GM23248 (cell line): ENCODE measurements around the gene QSOX1. TPM values are rescaled to one million over a fixed set of nuclear protein-coding genes. Genes with fewer than 3 reads are reported as not detected.

ENCODE experiments used
- DNase-seq: peaks from one replicate; pipeline ENCODE4 v3.0.0-alpha.2; 2015
- H2AFZ ChIP-seq: fragments of 200-600 bp; sonication (generic); 2 replicates; pipeline ENCODE4 v1.6.1; 2016; ENCODE audit warnings: antibody characterized with exemption
- H3F3A ChIP-seq: fragments of 200-600 bp; sonication (generic); 2 replicates; pipeline ENCODE4 v1.6.1; 2016; ENCODE audit warnings: mild to moderate bottlenecking, antibody characterized with exemption, mixed run types; ENCODE audit not compliant: insufficient read depth
- H3K27ac ChIP-seq: fragments of 200-600 bp; sonication (generic); 2 replicates; pipeline ENCODE4 v1.5.1; 2016; ENCODE audit warnings: mild to moderate bottlenecking
- H3K27me3 ChIP-seq: fragments of 200-600 bp; sonication (generic); replicated peaks from 2 replicates; pipeline ENCODE4 v1.6.1; 2016; ENCODE audit warnings: mild to moderate bottlenecking; ENCODE audit not compliant: insufficient read depth
- H3K36me3 ChIP-seq: fragments of 200-600 bp; sonication (generic); 2 replicates; pipeline ENCODE4 v1.6.1; 2016; ENCODE audit warnings: low read depth, mild to moderate bottlenecking
- H3K4me1 ChIP-seq: fragments of 200-600 bp; sonication (generic); 2 replicates; pipeline ENCODE4 v1.6.1; 2016; ENCODE audit warnings: mild to moderate bottlenecking; ENCODE audit not compliant: insufficient read depth
- H3K4me2 ChIP-seq: fragments of 200-600 bp; sonication (generic); one replicate; pipeline ENCODE4 v1.6.1; 2016; ENCODE audit warnings: mild to moderate bottlenecking; ENCODE audit not compliant: unreplicated experiment
- H3K4me3 ChIP-seq: fragments of 200-600 bp; sonication (generic); 2 replicates; pipeline ENCODE4 v1.5.1; 2016; ENCODE audit warnings: mild to moderate bottlenecking
- H3K79me2 ChIP-seq: fragments of 200-600 bp; sonication (generic); 2 replicates; pipeline ENCODE4 v1.6.1; 2016; ENCODE audit warnings: mild to moderate bottlenecking; ENCODE audit not compliant: insufficient read depth
- H3K9ac ChIP-seq: fragments of 200-600 bp; sonication (generic); 2 replicates; pipeline ENCODE4 v1.6.1; 2016; ENCODE audit warnings: mild to moderate bottlenecking
- H3K9me2 ChIP-seq: fragments of 200-600 bp; sonication (generic); 2 replicates; pipeline ENCODE4 v1.6.1; 2016; ENCODE audit warnings: mixed run types, mild to moderate bottlenecking, moderate library complexity; ENCODE audit not compliant: insufficient read depth
- H3K9me3 ChIP-seq: fragments of 200-600 bp; sonication (generic); one replicate; pipeline ENCODE4 v1.6.1; 2017; ENCODE audit warnings: low read depth
- H4K20me1 ChIP-seq: fragments of 200-600 bp; sonication (generic); 2 replicates; pipeline ENCODE4 v1.6.0; 2016; ENCODE audit not compliant: insufficient read depth
- EZH2 ChIP-seq: fragments of 200-600 bp; sonication (generic); IDR thresholded peaks from 2 replicates; pipeline ENCODE4 v1.6.1; 2018; ENCODE audit warnings: antibody characterized with exemption, mild to moderate bottlenecking; ENCODE audit not compliant: insufficient read depth, poor library complexity, severe bottlenecking
- EZH2phosphoT487 ChIP-seq: fragments of 200-600 bp; sonication (generic); IDR thresholded peaks from 2 replicates; pipeline ENCODE4 v1.6.1; 2018; ENCODE audit warnings: antibody characterized with exemption, moderate library complexity, mild to moderate bottlenecking, low read depth; ENCODE audit not compliant: insufficient read depth
- WGBS, 2 experiments: methylation state at CpG; one replicate each; pipeline ENCODE4 v1.1.6; 2015 to 2017; ENCODE audit warnings: low lambda C conversion rate in 2 of 2, low coverage in 1 of 2; ENCODE audit errors: missing lambda C conversion rate in 2 of 2; 5-methylcytosine and 5-hydroxymethylcytosine counted together
- in situ Hi-C: fragments of 300-500 bp; cut with MboI; formaldehyde crosslinking; loops from 2 replicates; pipeline ENCODE4 v1.15.0; 2020
- polyA plus RNA-seq: library from polyadenylated mRNA; unstranded; fragments of >200 nt; fragmentation: Nextera tagmentation; extraction: Ambion mirVana; gene quantifications from 2 replicates; pipeline ENCODE4 v1.2.1, GENCODE V29; 2016
- total RNA-seq: library from RNA; depleted of rRNA; stranded (reverse); fragments of >200 nt; shearing (Covaris generic); gene quantifications from 2 replicates; pipeline ENCODE4 v1.2.3, GENCODE V29; 2014

The QSOX1 gene
- total and polyA plus RNA-seq, 2 experiments from 2014 or later: 270 to 519 TPM

DNA sequence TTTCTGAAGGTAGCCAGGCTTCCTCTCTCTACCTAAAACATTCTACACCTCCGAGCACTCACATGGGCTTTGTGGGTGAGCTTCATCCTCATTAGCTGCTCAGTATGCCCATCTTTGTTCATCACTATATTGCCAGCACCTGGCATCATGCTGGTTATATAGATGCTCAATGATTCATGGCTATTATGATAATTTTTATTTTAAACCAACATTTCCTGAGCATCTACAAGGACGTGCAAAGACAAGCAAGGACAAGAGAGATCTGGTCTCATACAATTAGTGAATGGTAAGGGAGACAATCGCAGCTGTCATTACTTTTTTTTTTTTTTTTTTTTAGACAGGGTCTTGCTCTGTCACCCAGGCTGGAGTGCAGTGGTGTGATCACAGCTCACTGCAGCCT lies 11.3 kb upstream of the QSOX1 start:
- no peaks in the 10 kb centered on the region for H4K20me1 ChIP-seq
- 61 to 65% methylated on average over 3 of the region's 3 CpGs for WGBS, 2 experiments
- TF ChIP-seq EZH2 (no peak), EZH2phosphoT487 (no peak)
- H3K4me2 ChIP-seq: no peak overlapping the region
- no peaks in the 10 kb centered on the region for H3K79me2 ChIP-seq
- H3K9ac ChIP-seq: no peak overlapping the region
- H3F3A ChIP-seq: no peaks in the 10 kb centered on the region
- H3K4me1 ChIP-seq: no peaks in the 10 kb centered on the region
- DNase-seq: no peak
- no peaks in the 10 kb centered on the region for H3K27me3 ChIP-seq
- no peak overlapping the region for H3K4me3 ChIP-seq
- H3K9me3 ChIP-seq: no peaks in the 10 kb centered on the region
- no peaks in the 10 kb centered on the region for H3K36me3 ChIP-seq
- H3K9me2 ChIP-seq: no peaks in the 10 kb centered on the region
- H2AFZ ChIP-seq: no peak overlapping the region
- in situ Hi-C loops: no loop called here
- no peak overlapping the region for H3K27ac ChIP-seq

DNA sequence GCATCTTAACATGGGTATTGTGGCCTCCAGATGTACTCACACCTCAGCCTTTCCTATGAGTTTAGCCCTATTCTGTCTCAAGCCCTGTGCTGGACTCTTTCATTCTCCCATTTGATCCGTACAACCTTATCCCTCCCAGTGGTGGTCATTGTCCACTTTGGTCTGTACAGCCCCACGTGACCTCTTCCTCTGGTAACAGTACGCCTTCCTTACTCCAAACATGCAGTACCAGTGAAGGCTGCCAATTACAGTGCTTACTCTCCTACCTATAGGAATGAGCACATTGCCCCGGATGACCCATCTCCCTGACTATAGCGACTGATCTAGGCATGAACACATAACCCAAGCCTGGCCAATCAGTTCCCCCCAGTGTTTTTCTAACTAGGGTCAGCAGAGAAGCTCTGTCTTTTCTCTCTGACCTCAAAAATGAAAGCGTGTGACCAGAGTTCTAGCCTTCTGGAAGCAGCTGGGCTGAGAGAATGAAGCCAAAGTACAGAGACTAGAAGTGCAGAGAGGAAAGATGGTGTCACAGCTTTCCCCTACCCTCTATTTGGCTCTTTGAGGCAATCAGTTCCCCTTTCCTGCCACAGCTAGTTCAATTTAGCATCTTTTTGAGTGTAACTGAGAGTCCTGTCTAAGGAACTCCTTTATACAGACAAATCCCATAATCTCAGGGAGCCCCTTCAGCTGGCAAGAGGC lies 9.9 kb upstream of the QSOX1 start:
- Histone ChIP-seq H3K4me2 (no peak overlapping the region), H3K27ac (no peak overlapping the region), H3K4me3 (no peak overlapping the region), H3K4me1 (no peaks in the 10 kb centered on the region), H3K9me2 (no peaks in the 10 kb centered on the region), H3K9ac (no peak overlapping the region), H2AFZ (peak overlapping the region; percentile 51), H3F3A (no peaks in the 10 kb centered on the region), H3K9me3 (no peaks in the 10 kb centered on the region), H3K27me3 (no peaks in the 10 kb centered on the region), H3K36me3 (no peaks in the 10 kb centered on the region), H3K79me2 (no peaks in the 10 kb centered on the region), H4K20me1 (no peaks in the 10 kb centered on the region)
- no peak for DNase-seq
- 80 to 85% methylated on average over 6 of the region's 6 CpGs for WGBS, 2 experiments
- in situ Hi-C loops: no loop called here
- no peak for TF ChIP-seq EZH2

- H3K4me3 ChIP-seq: no peak overlapping the region
- H3F3A ChIP-seq: 0 out of 2 replicates have a peak, but pooled peaks cover under 1% of the 10 kb centered on the region
- H3K36me3 ChIP-seq: no peaks in the 10 kb centered on the region
- H3K27me3 ChIP-seq: no peaks in the 10 kb centered on the region
- no peaks in the 10 kb centered on the region for H3K79me2 ChIP-seq
- H3K4me2 ChIP-seq: no peak overlapping the region
- no peaks in the 10 kb centered on the region for H4K20me1 ChIP-seq
- no peaks in the 10 kb centered on the region for H3K9me2 ChIP-seq
- no peak for DNase-seq
- peak overlapping the region; percentile 51 for H2AFZ ChIP-seq
- no peak overlapping the region for H3K27ac ChIP-seq
- no peaks in the 10 kb centered on the region for H3K9me3 ChIP-seq
- H3K4me1 ChIP-seq: peaks cover under 1% of the 10 kb centered on the region; the same call in 1 of the 2 replicates
- in situ Hi-C loops: no loop called here
- TF ChIP-seq EZH2: no peak
- no peak for TF ChIP-seq EZH2phosphoT487
- WGBS, 2 experiments: 92 to 98% methylated on average over 3 of the region's 3 CpGs
- no peak overlapping the region for H3K9ac ChIP-seq
These were observed 9.2 kb upstream of the QSOX1 start for GRCh38 chr1:180145446-180145845.

- H3K27ac ChIP-seq: peak overlapping the region; percentile 45
These were observed 3.7 kb upstream of the QSOX1 start for GRCh38 chr1:180150982-180151381.

More at GRCh38 chr1:180150982-180151381, 3.7 kb upstream of the QSOX1 start:
- H3K4me2 ChIP-seq: peak overlapping the region; percentile 46
- DNase-seq: peak; percentile 36
- H2AFZ ChIP-seq: no peak overlapping the region
- H4K20me1 ChIP-seq: no peaks in the 10 kb centered on the region
- no peak overlapping the region for H3K4me3 ChIP-seq
- 3 to 22% methylated on average over 1 of the region's 1 CpG for WGBS, 2 experiments
- H3K9me2 ChIP-seq: no peaks in the 10 kb centered on the region
- no peak overlapping the region for H3K9ac ChIP-seq
- TF ChIP-seq EZH2: no peak
- H3K9me3 ChIP-seq: no peaks in the 10 kb centered on the region
- no peaks in the 10 kb centered on the region for H3K36me3 ChIP-seq
- in situ Hi-C loops: loop anchor here (25.0 kb wide), 1 partner anchor 264 kb away; the partner anchor contains the start of genes TOR1AIP1 and TOR1AIP2
- no peaks in the 10 kb centered on the region for H3K27me3 ChIP-seq
- peaks cover 11% of the 10 kb centered on the region for H3K79me2 ChIP-seq
- peaks cover 35% of the 10 kb centered on the region for H3F3A ChIP-seq
- peaks cover 29% of the 10 kb centered on the region for H3K4me1 ChIP-seq
